ENCODE measurements around the gene NFATC2. TPM values are rescaled to one million over a fixed set of nuclear protein-coding genes. Genes with fewer than 3 reads are reported as not detected.
"Not testable (repeated sequence)": the region's sequence is repeated elsewhere in the genome, so short reads cannot be mapped to it uniquely, and the experiment has no call there.

NFATC2 gene
- total RNA-seq, 1 experiment from 2014 or later = 32.3 TPM

DNA sequence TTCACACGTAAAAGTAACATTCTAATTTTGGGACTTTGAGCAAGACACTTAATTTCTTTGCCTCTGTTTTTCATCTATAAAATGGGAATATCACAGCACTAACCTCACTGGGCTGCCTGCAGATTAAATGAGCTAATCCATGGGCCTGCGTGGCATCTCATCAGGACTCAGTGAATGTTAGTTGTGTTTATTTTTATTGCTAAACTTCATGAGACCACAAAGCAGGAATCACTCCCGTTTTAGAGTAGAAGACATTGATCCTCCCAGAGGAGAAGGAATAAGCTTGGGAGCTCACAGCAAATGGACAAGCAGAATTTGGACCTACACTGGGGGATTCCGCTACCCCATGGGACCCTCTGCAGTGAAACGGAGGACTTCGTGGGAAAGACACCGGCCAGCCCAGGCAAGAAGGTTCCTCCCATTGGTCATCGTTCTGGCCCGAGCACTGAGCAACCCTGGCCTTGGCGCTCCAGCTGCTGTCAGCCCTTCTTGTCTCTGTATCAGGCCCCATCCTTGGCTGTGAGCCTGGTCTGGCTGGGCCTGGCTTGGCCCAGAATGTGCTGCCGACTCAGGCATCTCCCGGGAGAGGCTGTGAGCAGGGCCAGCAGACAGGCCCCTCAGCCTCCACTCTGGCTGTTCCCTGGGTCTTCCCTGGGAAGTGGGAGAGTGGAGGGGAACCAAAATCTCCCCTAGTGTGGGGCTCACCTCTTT lies 79.8 kb downstream of the NFATC2 start:
- Histone ChIP-seq H3K9me3 (ENCODE audit: low read length) (no peaks in the 10 kb centered on the region), H3K27ac (ENCODE audit: low read length) (peak overlapping the region; percentile 100), H3K79me2 (ENCODE audit: low read length) (peaks cover 20% of the 10 kb centered on the region), H3K27me3 (ENCODE audit: low read length) (no peaks in the 10 kb centered on the region), H3K4me2 (ENCODE audit: low read depth, low read length, poor library complexity, severe bottlenecking) (peak overlapping the region; percentile 38), H3K4me3 (ENCODE audit: low read length) (no peak overlapping the region), H3K9ac (ENCODE audit: low read length) (peak overlapping the region; percentile 58), H3K4me1 (ENCODE audit: low read length) (peaks cover 77% of the 10 kb centered on the region), H3K36me3 (ENCODE audit: insufficient read depth, low read length) (peaks cover 33% of the 10 kb centered on the region), H2AFZ (ENCODE audit: low read length) (no peak overlapping the region), H4K20me1 (ENCODE audit: insufficient read depth, low read depth, low read length) (no peaks in the 10 kb centered on the region), H3K9me2 (replicated peaks; ENCODE audit: insufficient read depth, low read length) (no peaks in the 10 kb centered on the region)
- DNase-seq = no peak

DNA sequence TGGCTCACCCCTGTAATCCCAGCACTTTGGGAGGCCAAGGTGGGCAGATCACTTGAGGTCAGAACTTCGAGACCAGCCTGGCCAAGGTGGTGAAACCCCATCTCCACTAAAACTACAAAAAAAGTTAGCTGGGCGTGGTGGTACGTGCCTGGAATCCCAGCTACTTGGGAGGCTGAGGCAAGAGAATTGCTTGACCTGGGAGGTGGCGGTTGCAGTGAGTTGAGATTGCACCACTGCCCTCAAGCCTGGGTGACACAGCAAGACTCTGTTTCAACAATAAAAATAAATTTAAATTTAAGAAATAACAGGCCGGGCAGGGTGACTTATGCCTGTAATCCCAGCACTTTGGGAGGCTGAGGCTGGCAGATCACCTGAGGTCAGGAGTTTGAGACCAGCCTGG lies 80.7 kb downstream of the NFATC2 start:
- Histone ChIP-seq H3K9ac (ENCODE audit: low read length) (peak overlapping the region; percentile 77), H3K27ac (ENCODE audit: low read length) (peak overlapping the region; percentile 100), H3K4me2 (ENCODE audit: low read depth, low read length, poor library complexity, severe bottlenecking) (peak overlapping the region; percentile 63), H3K36me3 (ENCODE audit: insufficient read depth, low read length) (peaks cover 31% of the 10 kb centered on the region), H3K79me2 (ENCODE audit: low read length) (peaks cover 17% of the 10 kb centered on the region), H3K4me1 (ENCODE audit: low read length) (peaks cover 83% of the 10 kb centered on the region)
- not testable (repeated sequence) for H3K9me3 ChIP-seq (ENCODE audit: low read length); H3K9me2 ChIP-seq (replicated peaks; ENCODE audit: insufficient read depth, low read length); H2AFZ ChIP-seq (ENCODE audit: low read length); DNase-seq; H3K27me3 ChIP-seq (ENCODE audit: low read length); H4K20me1 ChIP-seq (ENCODE audit: insufficient read depth, low read depth, low read length); H3K4me3 ChIP-seq (ENCODE audit: low read length)

DNA sequence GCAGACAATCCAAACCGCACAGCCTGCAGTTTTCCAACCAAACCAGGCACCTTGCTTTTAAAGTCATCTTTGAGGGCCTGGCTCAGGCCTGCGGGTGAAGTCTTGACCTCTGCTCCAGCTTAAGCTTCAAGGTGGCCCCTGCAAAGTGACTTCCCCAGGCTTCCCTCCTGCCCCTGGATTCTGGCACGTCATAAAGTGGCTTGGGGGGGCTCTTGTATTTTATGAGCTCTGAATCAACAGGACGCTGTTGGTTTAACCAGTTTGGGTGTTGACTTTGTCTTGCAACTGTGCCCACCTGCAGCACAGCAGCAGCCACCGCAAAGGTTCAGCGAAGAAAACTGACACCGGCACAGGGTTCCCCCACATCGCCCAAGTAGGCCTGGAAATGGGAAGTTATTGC lies 81.2 kb downstream of the NFATC2 start:
- no peaks in the 10 kb centered on the region for H3K9me3 ChIP-seq (ENCODE audit: low read length)
- H3K9ac ChIP-seq (ENCODE audit: low read length) = peak overlapping the region; percentile 77
- H3K27ac ChIP-seq (ENCODE audit: low read length) = peak overlapping the region; percentile 100
- DNase-seq = peak; percentile 88
- peaks cover 88% of the 10 kb centered on the region for H3K4me1 ChIP-seq (ENCODE audit: low read length)
- peak overlapping the region; percentile 22; the same call in 1 of the 2 replicates for H3K4me3 ChIP-seq (ENCODE audit: low read length)
- peak overlapping the region; percentile 63 for H3K4me2 ChIP-seq (ENCODE audit: low read depth, low read length, poor library complexity, severe bottlenecking)
- H3K79me2 ChIP-seq (ENCODE audit: low read length) = peaks cover 19% of the 10 kb centered on the region
- H2AFZ ChIP-seq (ENCODE audit: low read length) = no peak overlapping the region
- peaks cover 31% of the 10 kb centered on the region for H3K36me3 ChIP-seq (ENCODE audit: insufficient read depth, low read length)
- no peaks in the 10 kb centered on the region for H3K9me2 ChIP-seq (replicated peaks; ENCODE audit: insufficient read depth, low read length)
- no peaks in the 10 kb centered on the region for H4K20me1 ChIP-seq (ENCODE audit: insufficient read depth, low read depth, low read length)
- no peaks in the 10 kb centered on the region for H3K27me3 ChIP-seq (ENCODE audit: low read length)

DNA sequence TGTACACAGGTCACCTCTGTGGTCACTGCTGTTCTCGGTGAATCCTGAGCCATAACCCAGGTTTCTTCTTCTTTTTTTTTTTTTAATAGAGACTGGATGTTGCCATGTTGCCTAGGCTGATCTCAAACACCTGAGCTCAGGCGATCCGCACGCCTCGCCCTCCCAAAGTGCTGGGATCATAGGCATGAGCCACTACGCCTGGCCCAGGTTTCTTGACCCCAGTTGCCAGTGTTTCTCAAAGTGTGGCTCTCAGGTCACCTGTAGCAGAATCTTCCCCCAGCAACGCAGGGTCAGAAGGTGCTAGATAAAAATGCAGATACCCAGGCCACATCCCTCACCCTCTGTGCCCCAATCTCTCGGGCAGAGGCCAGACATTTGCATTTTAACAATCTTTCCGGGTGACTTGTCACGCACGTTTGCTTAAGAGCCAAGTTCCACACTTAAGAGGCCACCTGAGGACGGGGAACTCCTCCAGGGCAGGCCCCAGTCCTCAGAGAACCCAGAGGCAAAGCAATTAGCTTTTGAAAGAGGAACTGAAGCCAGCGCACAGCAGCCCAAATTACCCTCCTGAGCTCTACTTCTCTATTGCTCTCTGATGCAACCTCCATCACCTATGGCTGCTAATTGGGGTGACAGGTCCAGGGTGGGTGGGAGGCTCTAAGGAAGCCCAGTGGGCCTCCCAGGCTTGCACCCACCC lies 81.8 kb downstream of the NFATC2 start:
- Histone ChIP-seq H3K9ac (ENCODE audit: low read length) (peak overlapping the region; percentile 77), H3K4me3 (ENCODE audit: low read length) (peak overlapping the region; percentile 22; the same call in 1 of the 2 replicates), H3K27ac (ENCODE audit: low read length) (peak overlapping the region; percentile 100), H3K36me3 (ENCODE audit: insufficient read depth, low read length) (peaks cover 31% of the 10 kb centered on the region), H3K9me3 (ENCODE audit: low read length) (no peaks in the 10 kb centered on the region), H3K79me2 (ENCODE audit: low read length) (peaks cover 19% of the 10 kb centered on the region), H3K4me1 (ENCODE audit: low read length) (peaks cover 91% of the 10 kb centered on the region), H4K20me1 (ENCODE audit: insufficient read depth, low read depth, low read length) (no peaks in the 10 kb centered on the region), H3K4me2 (ENCODE audit: low read depth, low read length, poor library complexity, severe bottlenecking) (peak overlapping the region; percentile 63), H3K27me3 (ENCODE audit: low read length) (no peaks in the 10 kb centered on the region), H2AFZ (ENCODE audit: low read length) (no peak overlapping the region), H3K9me2 (replicated peaks; ENCODE audit: insufficient read depth, low read length) (no peaks in the 10 kb centered on the region)
- DNase-seq = peak; percentile 97

DNA sequence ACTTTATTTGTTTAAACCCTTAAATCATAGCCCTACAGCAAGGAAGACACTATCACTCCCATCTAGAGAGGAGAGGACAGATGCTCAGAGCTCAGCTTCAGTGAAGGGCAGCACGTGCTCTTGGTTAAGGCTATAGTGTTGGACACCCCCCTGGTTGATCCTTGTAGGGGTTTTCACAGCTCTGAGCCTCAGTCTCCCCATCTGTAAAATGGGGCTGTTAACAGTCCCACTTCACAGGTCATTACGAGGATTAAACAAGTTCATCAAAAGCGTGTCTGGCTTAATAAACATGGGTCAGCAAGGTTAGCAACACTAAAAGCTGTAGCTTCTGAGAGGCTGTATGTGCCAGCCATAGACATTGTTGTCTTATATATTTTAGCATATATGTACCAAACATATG lies 82.4 kb downstream of the NFATC2 start:
- Histone ChIP-seq H3K4me3 (ENCODE audit: low read length) (peak overlapping the region; percentile 15; the same call in 1 of the 2 replicates), H3K9me3 (ENCODE audit: low read length) (no peaks in the 10 kb centered on the region), H3K4me1 (ENCODE audit: low read length) (peaks cover 88% of the 10 kb centered on the region), H3K27ac (ENCODE audit: low read length) (peak overlapping the region; percentile 100), H3K27me3 (ENCODE audit: low read length) (no peaks in the 10 kb centered on the region), H4K20me1 (ENCODE audit: insufficient read depth, low read depth, low read length) (no peaks in the 10 kb centered on the region), H3K9me2 (replicated peaks; ENCODE audit: insufficient read depth, low read length) (no peaks in the 10 kb centered on the region), H3K9ac (ENCODE audit: low read length) (peak overlapping the region; percentile 56), H2AFZ (ENCODE audit: low read length) (no peak overlapping the region), H3K79me2 (ENCODE audit: low read length) (peaks cover 20% of the 10 kb centered on the region), H3K4me2 (ENCODE audit: low read depth, low read length, poor library complexity, severe bottlenecking) (peak overlapping the region; percentile 34), H3K36me3 (ENCODE audit: insufficient read depth, low read length) (peaks cover 31% of the 10 kb centered on the region)
- no peak for DNase-seq

DNA sequence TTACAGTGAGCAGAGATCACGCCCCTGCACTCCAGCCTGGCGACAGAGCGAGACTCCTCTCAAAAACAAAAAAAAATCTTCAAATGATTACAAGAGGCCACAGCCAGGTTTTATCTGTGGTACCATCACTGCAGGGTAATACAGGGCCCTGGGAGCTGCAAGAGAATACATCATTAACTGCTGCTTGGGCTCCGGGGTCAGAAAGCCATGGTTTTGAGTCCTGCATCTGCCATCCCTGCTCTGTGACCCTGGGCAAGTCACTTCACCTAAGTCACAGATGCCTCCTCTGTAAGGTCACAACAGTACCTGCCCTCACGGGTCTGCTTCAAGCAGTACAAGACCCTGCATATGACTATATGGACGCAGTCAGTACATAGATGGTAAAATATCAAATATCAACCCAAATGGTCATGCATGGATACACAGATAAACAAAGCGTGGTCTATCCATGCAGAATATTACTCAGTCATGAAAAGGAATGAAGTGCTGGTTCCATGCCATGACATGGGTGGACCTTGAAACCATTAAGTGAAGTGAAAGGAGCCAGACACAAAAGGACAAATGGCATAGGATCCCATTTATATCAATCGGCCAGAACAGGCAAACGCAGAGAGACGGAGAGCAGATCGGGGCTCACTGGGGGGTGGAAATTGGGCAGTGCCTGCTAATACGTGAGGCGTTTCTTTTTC lies 83.6 kb downstream of the NFATC2 start:
- H3K4me3 ChIP-seq (ENCODE audit: low read length) = no peak overlapping the region
- no peaks in the 10 kb centered on the region for H3K27me3 ChIP-seq (ENCODE audit: low read length)
- no peak overlapping the region for H2AFZ ChIP-seq (ENCODE audit: low read length)
- no peaks in the 10 kb centered on the region for H3K9me3 ChIP-seq (ENCODE audit: low read length)
- H3K4me2 ChIP-seq (ENCODE audit: low read depth, low read length, poor library complexity, severe bottlenecking) = no peak overlapping the region
- H3K9ac ChIP-seq (ENCODE audit: low read length) = no peak overlapping the region
- peaks cover 26% of the 10 kb centered on the region for H3K79me2 ChIP-seq (ENCODE audit: low read length)
- H3K36me3 ChIP-seq (ENCODE audit: insufficient read depth, low read length) = peaks cover 44% of the 10 kb centered on the region
- H4K20me1 ChIP-seq (ENCODE audit: insufficient read depth, low read depth, low read length) = no peaks in the 10 kb centered on the region
- no peaks in the 10 kb centered on the region for H3K9me2 ChIP-seq (replicated peaks; ENCODE audit: insufficient read depth, low read length)
- no peak for DNase-seq
- peaks cover 87% of the 10 kb centered on the region for H3K4me1 ChIP-seq (ENCODE audit: low read length)
- H3K27ac ChIP-seq (ENCODE audit: low read length) = peak overlapping the region; percentile 100

DNA sequence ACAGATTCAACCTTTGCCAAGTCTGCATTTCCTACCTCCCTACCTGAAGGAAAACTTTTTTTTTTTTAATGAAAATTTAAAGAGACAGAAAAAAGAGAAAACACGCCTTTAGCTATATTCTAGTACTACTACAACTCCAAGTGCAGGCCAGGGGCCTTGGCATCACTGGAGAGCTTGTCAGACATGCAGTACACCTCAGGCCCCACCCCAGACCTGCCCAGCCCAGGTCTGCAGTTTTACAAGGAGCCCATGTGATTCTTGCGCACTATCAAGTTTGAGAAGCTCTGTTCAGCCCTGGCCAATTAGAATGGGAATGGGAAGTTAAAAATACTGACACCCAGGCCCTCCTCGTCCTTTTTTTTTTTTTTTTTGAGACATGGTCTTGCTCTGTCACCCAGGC lies 85.0 kb downstream of the NFATC2 start:
- H3K36me3 ChIP-seq (ENCODE audit: insufficient read depth, low read length) = peaks cover 55% of the 10 kb centered on the region
- peaks cover 26% of the 10 kb centered on the region for H3K79me2 ChIP-seq (ENCODE audit: low read length)
- peak overlapping the region; percentile 80 for H3K9ac ChIP-seq (ENCODE audit: low read length)
- H3K4me2 ChIP-seq (ENCODE audit: low read depth, low read length, poor library complexity, severe bottlenecking) = peak overlapping the region; percentile 55
- H3K27me3 ChIP-seq (ENCODE audit: low read length) = no peaks in the 10 kb centered on the region
- H3K27ac ChIP-seq (ENCODE audit: low read length) = peak overlapping the region; percentile 100
- DNase-seq = peak; percentile 88
- H3K9me3 ChIP-seq (ENCODE audit: low read length) = no peaks in the 10 kb centered on the region
- H3K4me1 ChIP-seq (ENCODE audit: low read length) = peaks cover 87% of the 10 kb centered on the region
- H2AFZ ChIP-seq (ENCODE audit: low read length) = no peak overlapping the region
- H4K20me1 ChIP-seq (ENCODE audit: insufficient read depth, low read depth, low read length) = no peaks in the 10 kb centered on the region
- peak overlapping the region; percentile 32; the same call in 1 of the 2 replicates for H3K4me3 ChIP-seq (ENCODE audit: low read length)
- no peaks in the 10 kb centered on the region for H3K9me2 ChIP-seq (replicated peaks; ENCODE audit: insufficient read depth, low read length)
